ENCODE results near the gene CHST11. TPM values are rescaled to one million over a fixed set of nuclear protein-coding genes. Genes with fewer than 3 reads are reported as not detected.

CHST11 gene
- total RNA-seq, 1 experiment from 2014 or later, result 6.7 TPM

DNA sequence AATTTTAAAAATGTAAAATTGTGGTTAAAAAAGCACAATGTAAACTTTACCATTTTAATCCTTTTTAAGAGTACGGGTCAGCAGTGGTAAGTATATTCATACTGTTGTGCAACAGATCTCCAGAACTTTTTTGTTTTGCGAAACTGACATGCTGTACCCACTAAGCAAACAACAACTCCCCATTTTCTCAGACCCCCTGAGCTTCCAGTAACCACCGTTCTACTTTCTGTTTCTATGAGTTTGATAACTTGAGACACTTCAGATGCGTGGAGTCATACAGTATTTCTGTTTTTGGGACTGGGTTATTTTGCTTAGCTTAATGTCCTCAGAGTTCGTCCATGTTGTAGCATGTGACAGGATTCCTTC lies 38.0 kb downstream of the CHST11 start:
- Mint-ChIP-seq H3K27me3 (ENCODE audit: low read depth) (no peaks in the 10 kb centered on the region; the same call in 1 of the 2 replicates), H3K9me3 (no peaks in the 10 kb centered on the region), H3K36me3 (ENCODE audit: insufficient read depth in 1 of 3, low read depth in 3 of 3) (no peaks in the 10 kb centered on the region; a peak in 1 of 7 replicates), H3K4me3 (no peak overlapping the region), H3K4me1 (peaks cover 7 to 13% of the 10 kb centered on the region in 2 experiments), H3K27ac (no peak overlapping the region)
- Histone ChIP-seq H3K27me3 (ENCODE audit: insufficient read depth, low read length) (no peaks in the 10 kb centered on the region), H3K23me2 (ENCODE audit: insufficient read length, low read depth, low read length, poor library complexity, severe bottlenecking) (no peaks in the 10 kb centered on the region), H4K20me1 (ENCODE audit: control insufficient read depth, insufficient read depth, insufficient read length) (no peaks in the 10 kb centered on the region), H3K14ac (ENCODE audit: insufficient read depth, low read length) (no peak overlapping the region), H4K91ac (ENCODE audit: insufficient read length, low read depth, low read length) (no peak overlapping the region), H3K27ac (ENCODE audit: insufficient read length, low read depth, low read length) (no peak overlapping the region), H3K4ac (ENCODE audit: low read depth, low read length) (no peak overlapping the region), H3K79me2 (ENCODE audit: insufficient read depth, low read length) (0 out of 2 replicates have a peak, but pooled peaks cover 2% of the 10 kb centered on the region), H3K79me1 (ENCODE audit: insufficient read depth, low read depth, low read length, poor library complexity, severe bottlenecking) (no peaks in the 10 kb centered on the region), H3T11ph (ENCODE audit: low read length) (no peak overlapping the region), H2BK12ac (ENCODE audit: insufficient read length, low read depth, low read length) (no peak overlapping the region), H2AFZ (ENCODE audit: low read length) (no peak overlapping the region), H4K8ac (replicated peaks; ENCODE audit: insufficient read length, low read depth, low read length) (no peak overlapping the region), H3K23ac (ENCODE audit: insufficient read length, low read depth, low read length) (no peak overlapping the region), H2BK15ac (ENCODE audit: low read depth, low read length) (no peak overlapping the region), H3K4me1 (ENCODE audit: insufficient read depth, low read length) (0 out of 2 replicates have a peak, but pooled peaks cover 2% of the 10 kb centered on the region), H4K5ac (ENCODE audit: insufficient read length, low read depth, low read length) (no peak overlapping the region), H3K18ac (ENCODE audit: insufficient read length, low read depth, low read length) (no peak overlapping the region), H2BK20ac (ENCODE audit: low read depth, low read length, poor library complexity, severe bottlenecking) (no peak overlapping the region), H3K9me3 (ENCODE audit: control insufficient read depth, low read depth, low read length) (no peaks in the 10 kb centered on the region), H2AK5ac (ENCODE audit: insufficient read length, low read length) (no peak overlapping the region), H2BK120ac (ENCODE audit: low read depth, low read length, poor library complexity, severe bottlenecking) (no peak overlapping the region), H3K9ac (ENCODE audit: extremely low read depth, insufficient read length, low read length) (no peak overlapping the region), H2BK5ac (ENCODE audit: insufficient read length, low read length) (no peak overlapping the region), H3K4me2 (ENCODE audit: insufficient read depth, insufficient read length, low read length) (no peak overlapping the region), H3K56ac (ENCODE audit: insufficient read length, low read depth, low read length) (no peak overlapping the region)
- WGBS (ENCODE audit: extremely low coverage, insufficient read length, low lambda C conversion rate), result no CpG with 5 or more reads among the region's 5 CpGs
- no peak for DNase-seq
- TF ChIP-seq CTCF (conservative IDR thresholded peaks at IDR 0.05), result no peak
